Esophagus squamous epithelium (tissue), 4 donors: ENCODE data around the gene SMARCA2.

Source experiments
- POLR2A ChIP-seq, 4 donors: fragments of 450-650 bp; IDR thresholded peaks; one replicate each; pipeline ENCODE4 v1.6.1; 2017; ENCODE audit warnings: antibody characterized with exemption in 4 of 4, mild to moderate bottlenecking in 4 of 4, moderate library complexity in 3 of 4
- TF ChIP-seq, protein P1 (sequence below), 6 experiments: fragments of 450-650 bp in 4 of 6; fragments of 200-600 bp in 2 of 6; sonication (generic) in 2 of 6; IDR thresholded peaks; one replicate each; pipeline ENCODE4 v1.5.1; 2016 to 2019; ENCODE audit warnings: antibody characterized with exemption in 6 of 6, mild to moderate bottlenecking in 4 of 6, moderate library complexity in 4 of 6

DNA sequence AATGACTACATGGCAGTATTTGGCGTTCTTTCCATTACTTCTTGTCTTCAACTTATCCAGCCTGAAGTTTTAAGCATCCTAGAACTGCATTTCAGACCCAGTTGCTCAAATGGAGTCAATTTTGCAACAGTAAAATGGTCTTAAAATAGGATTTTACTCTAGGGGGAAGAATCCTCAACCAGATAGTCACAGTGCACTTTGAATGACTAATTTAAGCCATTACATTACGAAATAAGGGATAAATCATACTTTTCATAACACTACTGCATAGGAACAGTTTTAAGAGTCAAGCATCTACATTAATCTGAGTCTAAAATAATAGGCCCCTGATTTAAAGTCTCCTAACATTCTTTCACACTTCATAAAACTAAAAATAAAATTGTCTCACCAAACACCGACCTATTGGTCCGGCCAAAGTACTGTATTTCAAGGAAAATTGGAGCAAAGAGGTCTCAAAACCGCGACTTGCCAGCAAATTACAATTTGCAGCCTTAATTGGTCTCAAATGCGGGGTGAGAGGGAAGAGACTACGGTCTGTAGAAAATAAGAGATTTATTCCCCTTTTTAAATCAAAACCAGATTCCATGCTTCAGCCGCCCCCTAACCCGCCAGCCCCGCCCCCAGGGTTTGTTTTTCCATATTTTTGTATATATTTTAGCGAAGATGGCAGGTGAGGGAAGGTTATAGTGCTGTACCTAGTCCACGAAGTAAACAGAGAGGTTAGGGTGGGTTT, 1.2 kb upstream of the SMARCA2 start:
- TF ChIP-seq, protein P1, sequence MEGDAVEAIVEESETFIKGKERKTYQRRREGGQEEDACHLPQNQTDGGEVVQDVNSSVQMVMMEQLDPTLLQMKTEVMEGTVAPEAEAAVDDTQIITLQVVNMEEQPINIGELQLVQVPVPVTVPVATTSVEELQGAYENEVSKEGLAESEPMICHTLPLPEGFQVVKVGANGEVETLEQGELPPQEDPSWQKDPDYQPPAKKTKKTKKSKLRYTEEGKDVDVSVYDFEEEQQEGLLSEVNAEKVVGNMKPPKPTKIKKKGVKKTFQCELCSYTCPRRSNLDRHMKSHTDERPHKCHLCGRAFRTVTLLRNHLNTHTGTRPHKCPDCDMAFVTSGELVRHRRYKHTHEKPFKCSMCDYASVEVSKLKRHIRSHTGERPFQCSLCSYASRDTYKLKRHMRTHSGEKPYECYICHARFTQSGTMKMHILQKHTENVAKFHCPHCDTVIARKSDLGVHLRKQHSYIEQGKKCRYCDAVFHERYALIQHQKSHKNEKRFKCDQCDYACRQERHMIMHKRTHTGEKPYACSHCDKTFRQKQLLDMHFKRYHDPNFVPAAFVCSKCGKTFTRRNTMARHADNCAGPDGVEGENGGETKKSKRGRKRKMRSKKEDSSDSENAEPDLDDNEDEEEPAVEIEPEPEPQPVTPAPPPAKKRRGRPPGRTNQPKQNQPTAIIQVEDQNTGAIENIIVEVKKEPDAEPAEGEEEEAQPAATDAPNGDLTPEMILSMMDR (IDR thresholded peaks at IDR 0.05): no peak
- TF ChIP-seq POLR2A (IDR thresholded peaks at IDR 0.05): no peak
